ENCODE measurements around the gene PLIN5. TPM values are rescaled to one million over a fixed set of nuclear protein-coding genes. Genes with fewer than 3 reads are reported as not detected.

PLIN5 gene
- total RNA-seq, 1 donor from 2014 or later = 73.5 TPM

DNA sequence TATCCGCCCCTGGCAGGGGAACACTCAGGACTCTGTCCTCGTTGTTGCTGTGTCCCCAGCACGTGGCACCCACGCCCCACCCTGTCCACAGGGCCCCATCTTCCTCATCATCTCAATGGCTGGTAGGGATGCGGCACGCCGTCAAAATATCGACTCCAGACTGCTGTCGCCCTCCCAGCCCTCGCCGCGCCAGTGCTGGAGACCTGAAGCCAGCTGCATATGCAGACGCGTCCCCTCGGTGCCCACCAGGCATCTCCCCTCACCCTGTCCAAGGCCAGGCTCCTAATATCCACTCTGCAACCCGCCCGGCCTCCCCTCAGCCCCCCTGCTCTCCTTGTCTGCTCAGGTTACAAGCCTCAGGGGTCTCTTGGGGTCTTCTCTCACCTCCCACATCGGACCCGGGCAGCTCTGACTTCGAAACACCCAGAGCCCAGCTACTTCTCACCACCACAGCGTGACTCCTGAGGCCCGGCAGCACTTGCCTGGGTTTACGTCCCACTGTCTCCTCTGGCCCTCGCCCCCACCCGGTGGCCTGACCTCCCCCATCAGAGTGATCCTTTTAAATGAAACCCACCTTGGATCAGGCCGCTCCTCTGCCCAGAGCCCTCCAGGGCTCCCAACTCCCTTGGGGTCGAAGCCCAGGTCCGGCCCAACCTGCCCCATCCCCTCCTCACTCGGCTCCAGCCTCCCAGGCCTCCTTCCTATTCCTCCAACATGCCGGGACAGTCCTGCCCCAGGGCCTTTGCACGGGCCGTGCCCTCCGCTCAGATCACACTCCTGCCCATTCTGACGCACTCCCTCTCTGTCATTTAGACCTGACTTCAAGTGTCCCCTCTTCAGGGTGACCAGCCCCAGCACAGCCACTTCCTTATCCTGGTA, 29.2 kb downstream of the PLIN5 start:
- H3K9me3 ChIP-seq (replicated peaks) = no peaks in the 10 kb centered on the region
- H3K36me3 ChIP-seq = peaks cover 74% of the 10 kb centered on the region
- no peak overlapping the region for H3K4me3 ChIP-seq
- H3K4me1 ChIP-seq = peaks cover 48% of the 10 kb centered on the region
- TF ChIP-seq, protein P1, sequence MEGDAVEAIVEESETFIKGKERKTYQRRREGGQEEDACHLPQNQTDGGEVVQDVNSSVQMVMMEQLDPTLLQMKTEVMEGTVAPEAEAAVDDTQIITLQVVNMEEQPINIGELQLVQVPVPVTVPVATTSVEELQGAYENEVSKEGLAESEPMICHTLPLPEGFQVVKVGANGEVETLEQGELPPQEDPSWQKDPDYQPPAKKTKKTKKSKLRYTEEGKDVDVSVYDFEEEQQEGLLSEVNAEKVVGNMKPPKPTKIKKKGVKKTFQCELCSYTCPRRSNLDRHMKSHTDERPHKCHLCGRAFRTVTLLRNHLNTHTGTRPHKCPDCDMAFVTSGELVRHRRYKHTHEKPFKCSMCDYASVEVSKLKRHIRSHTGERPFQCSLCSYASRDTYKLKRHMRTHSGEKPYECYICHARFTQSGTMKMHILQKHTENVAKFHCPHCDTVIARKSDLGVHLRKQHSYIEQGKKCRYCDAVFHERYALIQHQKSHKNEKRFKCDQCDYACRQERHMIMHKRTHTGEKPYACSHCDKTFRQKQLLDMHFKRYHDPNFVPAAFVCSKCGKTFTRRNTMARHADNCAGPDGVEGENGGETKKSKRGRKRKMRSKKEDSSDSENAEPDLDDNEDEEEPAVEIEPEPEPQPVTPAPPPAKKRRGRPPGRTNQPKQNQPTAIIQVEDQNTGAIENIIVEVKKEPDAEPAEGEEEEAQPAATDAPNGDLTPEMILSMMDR (IDR thresholded peaks at IDR 0.05; ENCODE audit: borderline replicate concordance) = no peak
- intact Hi-C loops (cut with micrococcal nuclease) = no loop called here
- H3K27ac ChIP-seq (replicated peaks) = peak overlapping the region; percentile 23
- H3K27me3 ChIP-seq (ENCODE audit: low read depth) = no peaks in the 10 kb centered on the region
- no peak for DNase-seq

DNA sequence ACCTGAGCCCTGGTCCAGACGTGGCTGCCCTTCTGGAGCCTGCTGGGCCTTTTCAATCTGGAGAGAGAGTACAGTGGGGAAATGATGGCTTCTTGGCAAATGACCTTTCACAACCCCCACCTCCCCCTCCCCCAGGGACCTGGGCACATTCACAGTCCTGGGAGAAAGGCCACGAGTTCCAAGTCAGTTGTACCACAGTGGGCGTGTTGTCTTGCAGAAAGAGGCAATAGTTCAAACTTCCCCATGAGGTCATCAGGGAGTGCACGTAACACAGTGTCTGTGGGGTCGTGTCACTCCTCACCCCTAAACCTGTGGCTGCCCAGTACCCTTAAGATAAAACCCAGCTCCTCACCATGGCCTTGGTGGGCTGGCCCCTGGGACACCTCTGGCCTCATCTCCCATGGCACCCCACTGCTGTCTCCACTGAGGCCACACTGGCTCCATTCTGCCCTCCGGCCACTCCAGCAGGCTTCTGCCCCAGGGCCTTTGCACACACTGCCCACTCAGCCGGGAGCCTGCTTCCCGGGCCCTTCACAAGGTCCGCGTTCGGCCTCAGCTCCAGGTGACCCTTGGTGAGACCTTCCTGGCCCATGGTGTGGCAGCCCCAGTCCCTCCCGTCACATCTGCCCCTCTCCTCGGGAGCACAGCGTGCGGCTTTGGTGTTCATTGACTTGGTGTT, 30.0 kb downstream of the PLIN5 start:
- Histone ChIP-seq H3K27ac (replicated peaks) (peak overlapping the region; percentile 12), H3K36me3 (peaks cover 79% of the 10 kb centered on the region)
- TF ChIP-seq, protein P1 (IDR thresholded peaks at IDR 0.05; ENCODE audit: borderline replicate concordance) = no peak

DNA sequence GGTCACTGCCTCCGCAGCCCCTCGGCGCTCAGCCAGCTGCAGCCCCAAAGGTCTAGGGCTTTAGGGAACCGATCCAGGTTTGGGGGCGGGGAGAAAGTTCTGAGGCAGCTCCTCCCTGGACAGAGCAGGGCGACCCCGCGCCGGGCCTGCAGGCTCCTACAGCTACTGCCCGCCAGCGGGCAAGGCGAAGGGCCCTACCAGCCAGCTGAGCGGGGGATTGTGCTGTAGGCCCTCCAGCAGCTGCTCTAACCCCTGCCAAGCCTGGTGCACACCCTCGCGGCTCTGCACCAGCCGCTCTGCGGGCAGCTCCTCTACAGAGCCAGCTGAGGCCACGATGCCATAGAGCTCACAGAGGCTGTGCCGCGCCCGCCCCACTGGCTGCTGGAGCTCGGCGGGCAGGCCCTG, 30.7 kb downstream of the PLIN5 start:
- no peak overlapping the region for H3K4me3 ChIP-seq
- H3K9me3 ChIP-seq (replicated peaks) = no peaks in the 10 kb centered on the region
- intact Hi-C loops (cut with micrococcal nuclease) = no loop called here
- DNase-seq = no peak
- H3K27me3 ChIP-seq (ENCODE audit: low read depth) = no peaks in the 10 kb centered on the region
- peak overlapping the region; percentile 12 for H3K27ac ChIP-seq (replicated peaks)
- H3K4me1 ChIP-seq = peaks cover 33% of the 10 kb centered on the region
- TF ChIP-seq, protein P1 (IDR thresholded peaks at IDR 0.05; ENCODE audit: borderline replicate concordance) = no peak
- H3K36me3 ChIP-seq = peaks cover 86% of the 10 kb centered on the region

More for the DNA sequence above, 30.0 kb downstream of the PLIN5 start:
- Histone ChIP-seq H3K27me3 (ENCODE audit: low read depth) (no peaks in the 10 kb centered on the region), H3K4me3 (no peak overlapping the region), H3K9me3 (replicated peaks) (no peaks in the 10 kb centered on the region), H3K4me1 (peaks cover 40% of the 10 kb centered on the region)
- DNase-seq = no peak
- intact Hi-C loops (cut with micrococcal nuclease) = no loop called here

DNA sequence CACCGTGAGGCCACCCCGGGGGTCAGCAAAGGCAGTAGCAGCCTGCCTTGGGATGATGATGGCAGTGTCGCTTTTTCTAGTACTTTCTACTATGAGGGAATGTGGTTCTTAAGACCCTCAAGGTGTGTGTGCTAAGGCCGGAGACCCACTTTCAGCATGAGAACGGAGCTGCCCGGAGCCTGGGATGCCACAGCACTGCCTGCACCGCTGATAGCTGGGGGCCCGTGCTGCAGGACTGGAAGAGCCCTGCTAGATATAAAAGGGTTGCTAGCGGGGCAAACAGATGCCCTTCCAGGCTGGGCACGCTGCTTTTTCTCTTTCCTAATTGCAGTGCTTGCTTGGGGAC, 31.2 kb downstream of the PLIN5 start:
- Histone ChIP-seq H3K36me3 (peaks cover 89% of the 10 kb centered on the region), H3K4me3 (no peak overlapping the region), H3K9me3 (replicated peaks) (no peaks in the 10 kb centered on the region), H3K27me3 (ENCODE audit: low read depth) (no peaks in the 10 kb centered on the region), H3K27ac (replicated peaks) (peak overlapping the region; percentile 8), H3K4me1 (peaks cover 30% of the 10 kb centered on the region)
- intact Hi-C loops (cut with micrococcal nuclease) = no loop called here
- TF ChIP-seq, protein P1 (IDR thresholded peaks at IDR 0.05; ENCODE audit: borderline replicate concordance) = no peak
- no peak for DNase-seq

DNA sequence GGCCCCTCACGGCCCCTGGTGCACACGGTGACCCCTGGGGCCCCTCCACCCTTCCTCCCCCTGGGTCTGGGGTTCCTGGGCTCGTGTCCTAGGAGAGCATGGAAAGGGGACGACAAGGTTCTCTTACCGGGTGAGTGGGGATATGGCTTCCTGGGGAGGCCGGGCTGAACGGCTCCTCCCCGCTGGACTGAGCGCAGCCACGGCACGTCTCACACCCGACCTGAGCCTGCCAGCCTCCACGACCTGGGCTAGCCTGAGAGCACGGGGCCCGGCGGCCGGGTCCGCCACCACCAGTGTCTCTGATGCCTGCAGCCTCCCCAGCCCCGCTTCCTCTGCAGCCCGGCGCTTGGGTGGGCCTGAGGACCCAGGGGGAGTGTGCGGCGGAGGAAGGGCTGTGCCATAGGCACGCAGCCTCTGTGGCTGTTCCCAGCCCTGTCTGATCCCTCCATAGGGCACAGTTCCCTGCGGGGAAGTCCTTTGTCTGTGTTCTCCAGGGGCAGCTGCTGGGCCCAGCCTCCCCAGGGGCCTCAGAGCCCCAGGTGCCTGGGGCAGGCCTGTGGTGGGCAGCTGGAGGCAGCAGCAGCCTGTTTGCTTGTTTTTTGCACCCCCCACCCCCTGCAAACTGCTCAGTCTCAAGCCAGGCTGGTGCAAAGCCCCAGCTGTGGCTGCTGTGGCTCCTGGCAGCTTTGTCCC, 31.7 kb downstream of the PLIN5 start:
- no peaks in the 10 kb centered on the region for H3K9me3 ChIP-seq (replicated peaks)
- intact Hi-C loops (cut with micrococcal nuclease) = no loop called here
- H3K36me3 ChIP-seq = peaks cover 89% of the 10 kb centered on the region
- no peak for DNase-seq
- H3K27me3 ChIP-seq (ENCODE audit: low read depth) = no peaks in the 10 kb centered on the region
- H3K4me1 ChIP-seq = peaks cover 25% of the 10 kb centered on the region
- TF ChIP-seq, protein P1 (IDR thresholded peaks at IDR 0.05; ENCODE audit: borderline replicate concordance) = no peak
- H3K4me3 ChIP-seq = no peak overlapping the region
- H3K27ac ChIP-seq (replicated peaks) = peak overlapping the region; percentile 52
